Fibroblast of upper back skin (primary cell): ENCODE measurements around the gene SLC29A4.
"Not testable (repeated sequence)": the region's sequence is repeated elsewhere in the genome, so short reads cannot be mapped to it uniquely, and the experiment has no call there.

Experiments
- DNase-seq: peaks from one replicate; pipeline ENCODE4 v3.0.0-alpha.2; 2013

Gene SLC29A4, protein sequence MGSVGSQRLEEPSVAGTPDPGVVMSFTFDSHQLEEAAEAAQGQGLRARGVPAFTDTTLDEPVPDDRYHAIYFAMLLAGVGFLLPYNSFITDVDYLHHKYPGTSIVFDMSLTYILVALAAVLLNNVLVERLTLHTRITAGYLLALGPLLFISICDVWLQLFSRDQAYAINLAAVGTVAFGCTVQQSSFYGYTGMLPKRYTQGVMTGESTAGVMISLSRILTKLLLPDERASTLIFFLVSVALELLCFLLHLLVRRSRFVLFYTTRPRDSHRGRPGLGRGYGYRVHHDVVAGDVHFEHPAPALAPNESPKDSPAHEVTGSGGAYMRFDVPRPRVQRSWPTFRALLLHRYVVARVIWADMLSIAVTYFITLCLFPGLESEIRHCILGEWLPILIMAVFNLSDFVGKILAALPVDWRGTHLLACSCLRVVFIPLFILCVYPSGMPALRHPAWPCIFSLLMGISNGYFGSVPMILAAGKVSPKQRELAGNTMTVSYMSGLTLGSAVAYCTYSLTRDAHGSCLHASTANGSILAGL

DNA sequence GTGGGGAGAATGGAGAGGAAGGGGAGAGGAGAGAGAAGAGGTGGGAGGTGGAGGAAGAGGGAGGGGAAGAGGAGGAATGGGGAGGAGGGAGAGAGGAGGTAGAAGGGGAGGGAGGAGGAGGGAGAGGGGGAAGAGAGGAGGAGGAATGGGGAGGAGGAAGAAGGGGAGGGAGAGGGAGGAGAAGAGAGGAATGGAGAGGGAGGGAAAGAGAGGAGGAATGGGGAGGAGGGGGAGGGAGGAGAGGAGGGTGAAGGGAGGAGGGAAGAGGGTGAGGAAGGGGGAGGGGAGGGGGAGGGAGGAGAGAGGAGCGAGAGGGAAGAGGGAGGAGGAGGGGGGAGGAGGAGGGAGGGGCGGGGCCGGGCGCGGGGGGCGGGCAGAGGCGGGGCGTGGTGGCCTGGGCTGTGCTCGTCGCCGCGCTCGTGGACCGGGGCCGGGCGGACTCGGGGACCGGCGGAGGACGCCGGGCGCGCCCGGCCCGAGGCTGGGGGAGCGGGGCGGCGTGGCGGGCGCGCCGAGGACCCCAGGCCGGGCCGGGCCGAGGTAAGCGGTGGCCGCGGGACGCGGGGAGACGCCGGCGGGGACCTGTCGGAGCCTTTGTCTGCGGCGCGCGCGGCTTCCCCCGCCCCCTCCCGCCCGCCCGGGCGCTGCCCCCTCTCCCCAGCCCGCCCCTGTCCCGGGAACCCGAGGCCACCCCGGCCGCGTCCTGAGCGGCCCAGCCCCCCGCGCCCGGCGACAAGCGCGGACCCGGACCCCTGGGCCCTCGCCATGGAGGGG lies at the start of gene SLC29A4:
TSS of gene SLC29A4 (plus strand) at position 401 of the 774 bp plus-strand sequence. CDS start 4,874 bp downstream, outside the sequence.
- peak; percentile 19 for DNase-seq

GRCh38 chr7:5234852-5235831 lies 47.6 kb upstream of the SLC29A4 start:
- DNase-seq = peak; percentile 9

GRCh38 chr7:5237286-5237685 lies 45.5 kb upstream of the SLC29A4 start:
- peak; percentile 12 for DNase-seq

DNA sequence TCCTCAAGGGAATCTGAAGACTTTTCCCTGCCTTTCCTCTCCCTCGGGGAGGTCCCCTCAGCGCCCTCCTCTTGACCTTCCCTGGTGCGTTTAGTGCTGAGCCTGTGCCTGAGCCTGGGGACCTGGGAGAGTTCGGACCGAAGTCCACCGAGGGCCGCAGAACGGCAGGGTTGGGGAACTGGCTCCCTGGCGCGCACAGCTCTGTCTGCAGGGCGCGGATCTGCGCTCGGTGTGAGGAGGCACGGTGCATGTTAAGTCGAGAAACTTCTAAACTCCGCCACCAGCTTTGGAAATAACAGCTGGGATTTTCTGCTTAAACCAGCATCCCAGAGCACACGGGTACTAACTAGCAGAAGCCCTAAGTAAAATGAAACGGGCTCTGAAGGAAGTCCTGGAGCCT lies 44.2 kb upstream of the SLC29A4 start:
- no peak for DNase-seq

- no peak for DNase-seq
Observed at GRCh38 chr7:5243261-5243660, 39.5 kb upstream of the SLC29A4 start.

GRCh38 chr7:5248201-5248885 lies 34.4 kb upstream of the SLC29A4 start:
- peak; percentile 47 for DNase-seq

DNA sequence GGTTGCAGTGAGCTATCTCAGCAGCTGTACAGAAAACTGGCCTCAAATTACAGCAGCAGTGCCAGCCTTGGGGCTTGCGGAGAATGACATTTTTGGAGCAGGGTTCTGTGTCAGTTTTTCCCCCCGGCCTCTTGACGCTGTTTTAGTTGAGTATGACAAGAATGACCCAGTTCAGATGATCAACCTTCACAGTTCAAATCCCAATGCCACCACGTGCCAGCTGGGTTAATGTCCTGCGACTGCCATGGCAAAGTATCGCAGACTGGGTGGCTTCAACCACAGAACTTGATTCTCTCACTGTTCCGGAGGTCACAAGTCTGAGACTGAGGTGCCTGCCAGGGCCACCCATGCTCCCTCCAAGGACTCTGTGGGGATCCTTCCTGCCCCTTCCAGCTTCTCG lies 32.0 kb upstream of the SLC29A4 start:
- DNase-seq = not testable (repeated sequence)

- DNase-seq = not testable (repeated sequence)
Observed at GRCh38 chr7:5253529-5253928, 29.2 kb upstream of the SLC29A4 start.

DNA sequence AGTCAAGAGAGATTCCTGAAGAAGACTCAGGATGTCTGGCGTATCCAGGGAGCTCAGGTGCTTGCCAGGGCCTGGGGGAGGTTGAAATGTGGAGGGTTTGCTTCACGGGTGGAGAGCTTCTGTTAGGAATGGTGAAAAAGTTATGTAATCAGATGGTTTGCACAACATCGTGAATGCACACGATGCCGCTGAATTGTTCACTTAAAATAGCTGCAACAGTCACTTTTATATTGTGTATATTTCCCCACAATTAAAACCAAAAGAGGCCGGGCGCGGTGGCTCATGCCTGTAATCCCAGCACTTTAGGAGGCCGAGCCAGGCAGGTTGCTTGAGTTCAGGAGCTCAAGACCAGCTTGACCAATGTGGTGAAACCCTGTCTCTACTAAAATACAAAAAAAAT lies 28.4 kb upstream of the SLC29A4 start:
- not testable (repeated sequence) for DNase-seq

DNA sequence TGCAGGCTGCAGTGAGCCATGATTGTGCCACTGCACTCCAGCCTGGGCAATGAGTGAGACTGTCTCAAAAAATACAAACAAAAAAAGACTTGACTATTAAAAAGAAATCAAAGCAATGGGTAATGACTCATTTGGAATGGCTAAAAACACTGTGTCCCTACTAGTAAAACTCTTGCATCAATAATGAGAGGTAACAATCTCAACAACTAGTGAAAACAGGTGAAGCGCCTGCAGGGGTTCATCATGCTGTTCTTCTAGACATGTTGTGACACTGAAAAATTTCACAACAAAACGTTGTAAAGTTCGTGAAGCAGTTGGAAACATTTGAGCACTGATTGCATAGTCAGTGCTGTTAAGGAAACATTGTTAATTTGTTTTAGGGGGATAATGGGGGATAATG lies 26.9 kb upstream of the SLC29A4 start:
- DNase-seq = no peak

DNA sequence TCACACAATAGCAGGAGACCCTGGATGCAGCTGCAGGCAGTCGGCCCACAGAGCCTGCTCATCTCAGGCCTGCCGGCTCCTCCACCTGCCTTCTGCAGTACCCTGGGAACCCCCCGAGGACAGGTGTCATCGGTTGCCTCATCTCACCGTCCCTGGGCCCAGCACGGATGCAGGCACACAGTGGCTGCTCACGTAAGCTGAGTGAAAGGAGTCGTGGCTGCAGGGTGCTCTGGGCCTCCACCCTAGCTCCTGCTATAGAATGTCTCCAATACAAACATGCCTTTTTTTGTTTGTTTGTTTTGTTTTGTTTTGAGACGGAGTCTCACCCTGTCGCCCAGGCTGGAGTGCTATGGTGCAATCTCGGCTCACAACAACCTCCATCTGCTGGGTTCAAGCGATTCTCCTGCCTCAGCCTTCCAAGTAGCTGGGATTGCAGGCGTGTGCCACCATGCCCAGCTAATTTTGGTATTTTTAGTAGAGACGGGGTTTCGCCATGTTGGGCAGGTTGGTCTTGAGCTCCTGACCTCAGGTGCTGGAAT lies 22.1 kb upstream of the SLC29A4 start:
- DNase-seq = not testable (repeated sequence)

- DNase-seq = not testable (repeated sequence)
Observed at GRCh38 chr7:5263066-5263465, 19.7 kb upstream of the SLC29A4 start.

DNA sequence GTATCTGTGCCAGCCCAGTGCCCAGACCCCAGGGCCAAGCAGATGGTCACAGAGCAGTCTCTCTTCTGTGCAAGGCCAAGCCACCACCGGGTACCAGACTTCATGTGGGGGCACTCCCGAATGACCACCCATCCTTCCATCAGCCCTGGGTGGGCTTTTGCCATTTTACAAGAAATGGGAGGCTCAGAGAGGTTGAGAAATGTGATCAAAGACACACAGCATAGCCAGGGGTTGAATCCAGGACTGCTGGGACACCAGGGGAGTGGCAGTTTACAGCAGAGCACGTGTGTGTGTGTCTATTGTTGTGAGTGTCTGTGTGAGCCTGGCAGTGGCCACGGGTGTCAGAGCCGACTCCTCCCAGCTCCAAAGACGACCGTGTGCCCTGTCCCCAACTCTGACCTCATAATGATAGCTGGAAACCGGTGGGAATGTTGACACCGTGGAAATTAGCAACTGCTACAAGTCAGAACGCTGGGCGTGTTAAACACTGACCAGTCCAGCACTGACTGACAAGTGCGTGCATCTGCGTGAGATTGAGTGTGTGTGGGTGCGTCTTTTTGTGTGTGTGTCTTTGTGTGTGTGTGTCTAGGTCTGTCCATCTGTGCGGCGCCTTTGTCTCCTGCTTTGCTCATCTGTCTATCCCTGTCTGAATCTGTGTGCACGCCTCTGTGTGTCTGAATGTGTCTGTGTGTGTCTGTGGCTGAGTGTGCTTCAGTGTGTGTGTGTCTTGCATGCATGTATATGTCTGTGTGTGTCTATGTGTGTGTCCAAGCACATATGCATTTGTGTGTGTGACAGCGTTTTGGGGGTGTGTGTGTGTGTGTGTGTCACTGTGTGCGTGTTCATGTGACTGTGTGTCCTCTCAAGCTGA lies 17.2 kb upstream of the SLC29A4 start:
- no peak for DNase-seq

GRCh38 chr7:5266191-5267028 lies 16.3 kb upstream of the SLC29A4 start:
- no peak for DNase-seq

- DNase-seq = not testable (repeated sequence)
Observed at GRCh38 chr7:5267829-5268228, 14.9 kb upstream of the SLC29A4 start.

DNA sequence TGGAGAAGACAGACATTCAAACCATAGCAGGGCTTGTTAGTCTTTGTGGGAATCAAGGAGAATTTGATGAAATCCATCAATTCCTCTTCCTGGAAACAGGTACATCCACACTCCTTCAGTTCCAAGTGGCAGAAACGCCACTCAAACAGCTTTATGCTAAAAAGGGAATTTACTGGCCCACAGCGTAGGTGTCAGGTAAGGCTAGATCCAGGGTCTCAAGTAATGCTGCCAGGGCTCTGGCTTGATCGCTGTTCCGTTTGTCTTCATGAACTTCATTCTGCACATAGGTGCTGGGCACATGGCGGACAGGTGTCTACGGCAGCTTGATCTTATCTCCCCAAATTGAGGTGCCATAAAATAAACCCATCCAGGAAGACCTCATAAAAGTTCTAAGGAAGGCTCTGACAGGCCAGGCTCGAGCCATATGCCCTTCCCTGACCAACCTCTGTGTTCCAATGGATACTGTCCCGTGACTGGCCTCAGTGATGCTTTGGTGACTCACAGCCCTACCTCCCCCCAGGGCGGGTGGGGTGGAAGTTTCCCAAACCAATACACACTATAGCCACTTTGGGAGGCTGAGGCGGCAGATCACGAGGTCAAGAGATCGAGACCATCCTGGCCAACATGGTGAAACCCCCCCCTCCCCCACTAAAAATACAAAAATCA lies 12.6 kb upstream of the SLC29A4 start:
- not testable (repeated sequence) for DNase-seq

- DNase-seq = no peak
Observed at GRCh38 chr7:5270788-5271187, 12.0 kb upstream of the SLC29A4 start.

GRCh38 chr7:5273831-5274405 lies 8.8 kb upstream of the SLC29A4 start:
- DNase-seq = not testable (repeated sequence)

DNA sequence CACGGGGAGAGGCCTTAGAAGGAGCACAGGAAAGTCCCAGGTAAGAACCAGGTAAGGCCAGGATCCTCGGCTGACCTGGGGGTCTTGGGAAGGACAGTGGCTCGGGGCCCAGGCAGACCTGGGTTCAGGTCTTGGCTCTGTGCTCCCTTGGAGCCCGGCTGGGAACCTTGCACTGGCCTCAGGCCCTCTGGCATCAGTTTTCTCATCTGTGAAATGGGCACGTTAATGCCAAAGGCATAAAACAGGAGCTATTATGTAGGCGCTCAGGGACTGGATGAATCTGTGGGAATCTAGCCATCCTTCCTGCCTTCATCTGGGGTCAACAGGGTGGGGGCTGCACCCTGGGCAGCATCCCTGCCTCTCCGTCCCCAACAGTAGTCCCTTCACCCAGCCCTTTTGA lies 8.3 kb upstream of the SLC29A4 start:
- no peak for DNase-seq
